AG10803 (cell line): ENCODE measurements around the gene DDX18.

ENCODE experiments used
- DNase-seq: peaks from one replicate; pipeline ENCODE4 v3.0.0; 2010; ENCODE audit warnings: low read depth
- H3K4me3 ChIP-seq: 2 replicates; pipeline ENCODE4 v1.5.1; 2011; ENCODE audit warnings: mild to moderate bottlenecking, low read length, control low read depth
- CTCF ChIP-seq: conservative IDR thresholded peaks from 2 replicates; pipeline ENCODE4 v1.5.1; 2011; ENCODE audit warnings: mild to moderate bottlenecking, low read length, control low read depth, inconsistent platforms

DDX18 gene

GRCh38 chr2:117851969-117852368, 37.5 kb downstream of the DDX18 start:
- H3K4me3 ChIP-seq: no peak overlapping the region
- no peak for TF ChIP-seq CTCF
- DNase-seq: no peak

GRCh38 chr2:117853316-117853715, 38.8 kb downstream of the DDX18 start:
- H3K4me3 ChIP-seq: no peak overlapping the region
- no peak for TF ChIP-seq CTCF
- no peak for DNase-seq

GRCh38 chr2:117853873-117854272, 39.4 kb downstream of the DDX18 start:
- no peak overlapping the region for H3K4me3 ChIP-seq
- no peak for TF ChIP-seq CTCF
- no peak for DNase-seq

- H3K4me3 ChIP-seq: no peak overlapping the region
- no peak for TF ChIP-seq CTCF
- no peak for DNase-seq
These were observed 40.1 kb downstream of the DDX18 start for GRCh38 chr2:117854610-117855009.

- H3K4me3 ChIP-seq: no peak overlapping the region
- no peak for TF ChIP-seq CTCF
- DNase-seq: peak; percentile 3
These were observed 41.4 kb downstream of the DDX18 start for GRCh38 chr2:117855886-117856285.

GRCh38 chr2:117856415-117857210, 42.1 kb downstream of the DDX18 start:
- peak; percentile 97 for DNase-seq
- H3K4me3 ChIP-seq: no peak overlapping the region
- no peak for TF ChIP-seq CTCF

- no peak for TF ChIP-seq CTCF
- peak; percentile 9 for DNase-seq
- no peak overlapping the region for H3K4me3 ChIP-seq
These were observed 43.8 kb downstream of the DDX18 start for GRCh38 chr2:117858336-117858735.
